Stomach (tissue), 4 donors: Measurements from ENCODE around the gene KIR3DL1.

ENCODE experiments used
- EP300 ChIP-seq: sonication (generic); formaldehyde crosslinking; IDR thresholded peaks from one replicate; pipeline ENCODE4 v1.6.1; 2017; ENCODE audit warnings: antibody characterized with exemption
- POLR2A ChIP-seq, 4 donors: fragments of 450-650 bp; IDR thresholded peaks; one replicate each; pipeline ENCODE4 v1.6.1; 2016; ENCODE audit warnings: antibody characterized with exemption in 4 of 4, control low read depth in 2 of 4, mild to moderate bottlenecking in 1 of 4, moderate library complexity in 1 of 4
- POLR2AphosphoS5 ChIP-seq, 3 donors: sonication (generic); formaldehyde crosslinking; IDR thresholded peaks; one replicate each; pipeline ENCODE4 v1.6.1; 2016; ENCODE audit warnings: antibody characterized with exemption in 3 of 3
- TF ChIP-seq, protein P1 (sequence below), 7 experiments: fragments of 450-650 bp in 4 of 7; fragments of 200-600 bp in 3 of 7; sonication (generic) in 3 of 7; IDR thresholded peaks; one replicate each; pipeline ENCODE4 v1.5.1; 2016 to 2019; ENCODE audit warnings: antibody characterized with exemption in 7 of 7, control low read depth in 2 of 7, mild to moderate bottlenecking in 1 of 7

DNA sequence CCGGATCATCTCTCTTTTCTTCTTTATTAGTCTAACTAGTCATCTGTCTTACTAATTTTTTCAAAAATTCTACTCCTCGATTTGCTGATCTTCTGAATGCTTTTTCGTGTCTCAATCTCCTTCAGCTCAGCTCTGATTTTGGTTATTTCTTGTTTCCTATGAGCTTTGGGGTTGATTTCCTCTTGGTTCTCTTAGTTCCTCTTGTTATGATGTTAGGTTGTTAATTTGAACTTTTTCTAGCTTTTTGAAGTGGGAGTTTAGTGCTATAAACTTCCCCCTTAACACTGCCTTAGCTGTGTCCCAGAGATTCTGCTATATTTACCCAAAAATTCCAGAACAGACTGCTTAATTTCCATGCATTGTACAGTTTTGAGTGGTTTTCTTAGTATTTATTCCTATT, 61.2 kb downstream of the KIR3DL1 start:
- TF ChIP-seq, protein P1, sequence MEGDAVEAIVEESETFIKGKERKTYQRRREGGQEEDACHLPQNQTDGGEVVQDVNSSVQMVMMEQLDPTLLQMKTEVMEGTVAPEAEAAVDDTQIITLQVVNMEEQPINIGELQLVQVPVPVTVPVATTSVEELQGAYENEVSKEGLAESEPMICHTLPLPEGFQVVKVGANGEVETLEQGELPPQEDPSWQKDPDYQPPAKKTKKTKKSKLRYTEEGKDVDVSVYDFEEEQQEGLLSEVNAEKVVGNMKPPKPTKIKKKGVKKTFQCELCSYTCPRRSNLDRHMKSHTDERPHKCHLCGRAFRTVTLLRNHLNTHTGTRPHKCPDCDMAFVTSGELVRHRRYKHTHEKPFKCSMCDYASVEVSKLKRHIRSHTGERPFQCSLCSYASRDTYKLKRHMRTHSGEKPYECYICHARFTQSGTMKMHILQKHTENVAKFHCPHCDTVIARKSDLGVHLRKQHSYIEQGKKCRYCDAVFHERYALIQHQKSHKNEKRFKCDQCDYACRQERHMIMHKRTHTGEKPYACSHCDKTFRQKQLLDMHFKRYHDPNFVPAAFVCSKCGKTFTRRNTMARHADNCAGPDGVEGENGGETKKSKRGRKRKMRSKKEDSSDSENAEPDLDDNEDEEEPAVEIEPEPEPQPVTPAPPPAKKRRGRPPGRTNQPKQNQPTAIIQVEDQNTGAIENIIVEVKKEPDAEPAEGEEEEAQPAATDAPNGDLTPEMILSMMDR (IDR thresholded peaks at IDR 0.05) = no peak
- TF ChIP-seq EP300 (no peak), POLR2A (IDR thresholded peaks at IDR 0.05) (no peak), POLR2AphosphoS5 (IDR thresholded peaks at IDR 0.05) (no peak)
